GM19023 (cell line): ENCODE results near the gene CRYGS.
"Not testable (repeated sequence)": the region's sequence is repeated elsewhere in the genome, so short reads cannot be mapped to it uniquely, and the experiment has no call there.

ENCODE experiments used
- ATAC-seq: cut with Tn5 transposase; IDR thresholded peaks from one replicate; pipeline ENCODE4 v1.9.1; 2021; ENCODE audit warnings: mild to moderate bottlenecking, moderate library complexity; ENCODE audit not compliant: unreplicated experiment

CRYGS gene

DNA sequence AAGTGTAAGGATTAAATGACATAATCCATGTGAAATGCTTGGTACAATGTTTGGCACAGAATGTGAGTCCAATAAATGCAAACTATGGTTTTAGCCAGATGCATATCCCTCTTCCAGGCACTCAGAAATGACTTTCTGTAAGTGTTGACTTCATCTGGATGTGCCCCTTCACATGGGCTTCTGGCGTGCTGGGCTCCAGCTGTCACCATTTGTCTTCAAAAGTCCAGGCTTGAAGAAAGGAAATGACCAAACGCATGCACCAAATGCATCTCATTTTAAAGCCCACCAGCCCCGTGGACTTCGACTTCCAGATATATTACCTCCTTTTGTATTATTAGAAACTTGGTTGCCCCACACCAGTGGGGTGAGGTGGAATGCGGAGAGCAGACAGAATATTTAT is 23.7 kb downstream of the CRYGS start:
- no peak for ATAC-seq

DNA sequence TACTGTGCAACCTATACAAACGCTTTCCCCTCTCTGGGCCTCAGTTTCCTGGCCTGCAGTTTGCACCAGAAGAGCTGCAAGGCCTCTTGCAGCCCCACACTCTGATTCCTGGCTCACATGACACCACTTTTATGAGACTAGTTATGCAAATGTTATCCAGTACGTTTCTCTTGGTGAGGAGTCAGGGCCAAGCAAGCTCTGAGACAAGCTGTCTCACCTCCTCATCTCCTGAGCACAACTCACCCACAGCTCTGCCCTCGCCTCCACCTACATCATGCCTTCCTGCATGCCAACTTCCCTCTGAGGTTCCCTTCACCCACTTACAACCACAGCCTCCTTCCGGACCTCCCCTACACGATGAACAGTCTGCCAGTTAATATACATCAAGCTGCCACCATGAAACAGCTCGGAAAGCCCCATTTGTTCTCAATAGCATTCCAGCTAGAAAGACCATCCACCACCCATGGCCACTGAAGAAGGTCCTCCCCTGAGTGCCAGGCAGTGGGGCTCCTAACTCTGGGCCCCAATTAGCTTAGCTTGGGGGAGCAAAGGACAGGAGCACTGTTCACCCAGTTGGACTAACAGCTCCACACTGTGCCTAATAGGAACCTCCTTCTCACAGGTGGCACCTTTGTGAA is 25.0 kb downstream of the CRYGS start:
- ATAC-seq, result no peak

- ATAC-seq, result no peak
Measured at GRCh38 chr3:186517218-186517617, 27.0 kb downstream of the CRYGS start.

DNA sequence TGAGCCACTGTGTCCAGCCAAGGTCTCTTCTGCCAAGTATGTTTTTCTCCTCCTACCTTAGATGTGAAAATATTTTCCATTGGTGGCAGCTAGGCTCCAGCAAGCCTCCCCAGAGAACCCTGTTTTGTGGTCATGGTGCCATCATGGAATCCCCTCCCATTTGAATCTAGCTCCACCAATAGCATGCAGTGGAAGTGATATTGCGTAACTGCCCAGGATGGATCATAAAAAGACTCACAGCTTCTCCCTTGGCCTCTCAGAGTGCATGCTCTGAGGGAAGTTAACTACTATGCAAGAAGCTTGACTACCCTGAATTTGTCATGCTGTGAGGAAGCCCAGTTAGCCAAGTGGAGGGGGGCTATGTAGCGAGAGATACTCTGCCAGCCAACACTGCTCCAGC is 27.5 kb downstream of the CRYGS start:
- no peak for ATAC-seq

DNA sequence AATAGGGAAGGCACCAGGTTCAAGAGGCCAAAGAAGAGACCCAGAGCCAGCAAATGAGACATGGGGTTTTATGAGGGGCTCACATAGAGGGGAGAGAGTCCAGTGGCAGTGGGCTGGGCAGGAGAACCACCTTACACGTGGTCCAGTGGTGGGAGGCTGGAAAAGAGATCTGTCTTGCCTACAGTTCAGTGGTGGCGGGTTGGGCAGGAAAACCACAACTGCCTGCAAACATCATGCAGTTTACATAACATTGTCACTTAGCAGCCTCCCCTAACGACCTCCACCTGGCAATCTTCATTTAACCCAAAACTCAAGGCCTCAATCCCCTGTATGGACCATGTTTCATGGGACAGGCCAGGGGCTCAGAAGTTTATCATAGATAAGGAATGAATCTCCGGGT is 29.1 kb downstream of the CRYGS start:
- ATAC-seq, result no peak

GRCh38 chr3:186514296-186515002 is 29.7 kb downstream of the CRYGS start:
- no peak for ATAC-seq

DNA sequence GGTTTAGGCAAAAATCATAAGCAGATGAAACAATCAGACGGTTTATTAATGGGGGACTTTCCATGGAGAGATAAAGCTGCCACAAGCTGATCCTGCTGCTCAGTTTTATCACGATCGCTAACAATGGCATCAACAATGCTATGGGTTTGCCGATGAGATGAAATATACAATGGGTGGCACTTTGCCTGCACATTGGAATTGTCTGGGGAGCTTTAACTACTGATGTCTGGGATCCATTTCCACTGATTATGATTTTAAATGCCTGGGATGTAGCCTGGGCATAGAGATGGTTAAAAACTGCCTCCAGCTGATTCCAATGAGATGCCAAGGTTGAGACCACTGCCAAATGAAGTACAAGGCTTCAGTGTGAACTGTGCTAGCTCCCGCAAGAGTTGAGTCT is 30.8 kb downstream of the CRYGS start:
- no peak for ATAC-seq

DNA sequence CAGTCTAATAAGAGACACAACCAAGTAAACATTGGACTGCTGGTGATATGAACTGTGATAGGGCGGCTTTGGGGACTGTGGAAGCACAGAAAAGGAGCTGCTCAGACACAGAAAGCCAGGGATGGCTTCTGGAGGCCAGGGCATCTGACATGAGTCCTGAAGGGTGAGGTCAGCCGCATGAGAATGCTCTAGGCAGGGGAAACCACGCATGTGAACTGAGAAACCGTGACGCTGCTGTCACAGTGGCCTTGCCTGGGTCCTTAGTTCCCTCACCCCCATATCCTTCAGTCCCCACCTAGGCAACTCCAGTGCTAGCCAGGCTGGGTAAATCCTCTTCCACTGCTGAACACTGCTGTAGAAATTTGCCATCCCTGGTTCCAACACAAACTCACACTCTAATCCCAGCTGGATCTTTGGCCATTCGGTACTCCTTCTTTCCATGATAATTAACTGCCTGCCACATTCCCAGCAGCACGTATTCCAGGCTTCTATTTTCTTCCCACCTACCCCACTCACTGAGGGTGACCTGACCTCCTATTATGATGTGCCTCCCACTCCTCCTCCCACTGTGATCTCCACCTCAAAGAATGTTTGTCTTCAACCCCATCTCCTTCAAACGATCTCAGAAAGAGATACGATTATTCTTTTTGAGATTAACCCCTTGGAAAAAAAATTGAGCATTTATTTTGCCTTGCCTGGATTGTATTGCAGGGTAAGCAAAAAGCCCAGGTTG is 31.4 kb downstream of the CRYGS start:
- ATAC-seq, result no peak

- ATAC-seq, result no peak
Measured at GRCh38 chr3:186511702-186512101, 32.5 kb downstream of the CRYGS start.

DNA sequence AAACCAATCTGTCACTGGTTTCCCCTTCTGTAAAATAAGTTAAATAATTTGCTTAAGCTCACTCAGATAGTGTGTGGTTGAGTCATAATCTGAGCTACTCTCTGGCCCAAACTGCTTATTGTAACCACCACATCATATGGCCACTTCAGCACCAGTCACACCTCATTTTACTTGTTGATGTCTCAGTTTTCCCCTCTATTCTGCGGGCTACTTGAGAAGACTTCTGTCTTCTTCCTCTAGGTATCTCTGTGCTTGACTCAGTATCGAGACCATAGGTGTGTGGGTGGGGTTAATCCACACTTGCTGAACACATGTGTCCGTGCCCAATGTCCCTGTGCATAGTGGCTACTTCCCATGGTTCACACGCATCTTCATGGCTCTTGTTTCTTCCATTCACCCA is 32.9 kb downstream of the CRYGS start:
- ATAC-seq, result peak; percentile 83

GRCh38 chr3:186510374-186511079 is 33.7 kb downstream of the CRYGS start:
- no peak for ATAC-seq

DNA sequence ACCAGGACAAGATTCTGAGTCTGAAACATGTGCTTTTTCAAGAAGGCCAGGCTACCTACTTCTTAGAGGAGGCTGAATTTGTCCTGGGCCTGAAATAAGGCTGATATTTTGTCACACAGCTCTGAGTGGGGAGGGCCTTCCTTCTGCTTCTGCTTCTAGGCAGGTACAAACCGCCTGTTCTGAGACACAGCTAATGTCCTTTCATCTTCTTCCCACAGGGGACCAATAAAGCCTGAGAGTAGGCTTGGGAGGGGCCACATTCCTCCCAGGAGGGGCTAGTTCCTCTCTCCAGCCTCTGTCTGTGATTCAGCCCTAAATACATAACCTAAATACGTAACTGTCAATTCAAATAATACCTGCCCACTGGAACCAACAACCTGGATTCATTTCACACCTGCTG is 34.8 kb downstream of the CRYGS start:
- no peak for ATAC-seq

- no peak for ATAC-seq
Measured at GRCh38 chr3:186506857-186507256, 37.3 kb downstream of the CRYGS start.

DNA sequence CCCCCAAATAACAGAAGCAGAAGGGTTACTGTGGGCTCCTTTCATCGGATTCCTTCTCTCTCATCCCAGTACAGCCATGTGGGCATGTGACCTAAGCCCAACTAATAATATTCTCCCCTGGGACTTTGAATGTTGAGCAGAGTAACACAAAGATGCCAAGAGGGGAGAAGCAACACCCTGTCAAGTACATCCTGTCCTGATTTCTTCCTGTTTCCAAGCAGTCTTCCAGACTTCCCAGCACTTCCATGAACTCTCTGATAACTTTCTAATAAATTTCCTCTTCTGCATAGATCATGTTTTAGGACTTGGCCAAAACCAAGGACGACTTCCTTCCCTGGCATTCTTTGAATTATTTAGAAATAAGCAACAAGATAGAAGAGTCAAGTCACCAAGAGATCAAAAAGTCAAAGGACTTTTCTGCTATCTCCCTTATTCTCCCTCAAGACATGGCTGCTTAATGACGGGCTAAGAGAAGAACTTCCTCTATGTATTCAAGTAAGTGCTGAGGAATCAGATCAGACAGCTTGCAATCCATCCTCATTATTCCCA is 37.9 kb downstream of the CRYGS start:
- ATAC-seq, result no peak

DNA sequence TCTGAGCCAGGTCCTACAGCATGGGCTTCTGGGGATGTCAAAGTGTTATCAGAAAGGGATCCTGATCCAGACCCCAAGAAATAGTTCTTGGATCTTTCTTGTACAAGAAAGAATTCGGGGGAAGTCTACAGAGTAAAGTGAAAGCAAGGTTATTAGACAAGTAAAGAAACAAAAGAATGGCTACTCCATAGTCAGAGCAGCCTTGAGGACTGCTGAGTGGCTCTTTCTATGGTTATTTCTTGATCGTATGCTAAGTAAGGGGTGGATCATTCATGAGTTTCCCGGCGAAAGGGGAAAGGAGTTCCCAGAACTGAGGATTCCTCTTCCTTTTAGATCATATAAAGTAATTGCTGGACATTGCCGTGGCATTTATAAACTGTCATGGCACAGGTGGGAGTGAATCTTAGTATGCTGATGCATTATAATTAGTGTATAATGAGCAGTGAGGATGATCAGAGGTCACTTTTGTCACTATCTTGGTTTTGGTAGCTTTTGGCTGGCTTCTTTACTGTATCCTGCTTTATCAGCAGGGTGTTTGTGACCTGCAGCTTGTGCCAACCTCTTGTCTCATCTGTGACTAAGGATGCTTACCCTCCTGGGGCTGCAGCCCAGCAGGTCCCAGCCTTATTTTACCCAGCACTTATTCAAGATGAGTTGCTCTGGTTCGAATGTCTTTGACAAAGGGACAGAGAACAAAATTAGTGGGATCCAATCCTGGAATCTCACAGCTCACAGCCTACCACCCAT is 41.0 kb downstream of the CRYGS start:
- ATAC-seq, result no peak

DNA sequence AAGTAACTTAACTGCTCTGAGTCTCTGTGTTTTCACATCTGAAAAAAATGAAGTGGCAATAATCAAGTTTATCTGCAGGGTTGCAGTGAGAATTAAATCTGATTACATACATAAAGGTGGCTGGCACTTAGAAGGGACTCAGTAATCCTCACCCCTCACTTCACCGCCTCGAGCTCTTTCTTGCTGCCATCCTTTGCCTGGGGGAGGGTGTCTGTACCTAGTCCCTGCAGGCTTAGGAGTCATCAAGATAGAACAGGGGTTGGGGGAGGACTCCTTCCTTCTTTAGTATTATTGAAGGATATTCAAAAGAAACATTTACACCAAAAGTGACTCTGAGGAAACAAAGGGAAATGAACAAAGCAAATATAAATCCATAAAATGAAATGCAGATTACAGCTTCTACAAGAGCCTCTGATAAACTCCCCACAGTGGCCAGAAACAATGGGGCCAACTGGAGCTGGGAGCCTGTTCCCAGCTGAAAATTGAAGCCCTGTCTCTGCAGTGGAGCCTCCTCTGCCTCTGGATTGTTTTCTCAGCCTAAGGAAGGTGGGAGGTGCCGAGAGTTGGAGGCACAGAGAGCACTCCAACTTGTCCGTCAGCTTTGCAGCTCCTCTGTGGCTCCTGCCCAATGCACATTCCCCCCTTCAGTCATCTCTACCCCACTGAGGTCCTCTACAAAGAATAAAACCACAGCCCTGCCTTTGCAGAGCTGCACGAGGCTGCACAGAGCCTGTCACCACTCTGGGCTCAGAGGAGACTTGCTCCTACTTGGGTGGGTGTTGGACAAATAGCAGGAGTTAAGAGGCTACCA is 41.8 kb downstream of the CRYGS start:
- no peak for ATAC-seq

DNA sequence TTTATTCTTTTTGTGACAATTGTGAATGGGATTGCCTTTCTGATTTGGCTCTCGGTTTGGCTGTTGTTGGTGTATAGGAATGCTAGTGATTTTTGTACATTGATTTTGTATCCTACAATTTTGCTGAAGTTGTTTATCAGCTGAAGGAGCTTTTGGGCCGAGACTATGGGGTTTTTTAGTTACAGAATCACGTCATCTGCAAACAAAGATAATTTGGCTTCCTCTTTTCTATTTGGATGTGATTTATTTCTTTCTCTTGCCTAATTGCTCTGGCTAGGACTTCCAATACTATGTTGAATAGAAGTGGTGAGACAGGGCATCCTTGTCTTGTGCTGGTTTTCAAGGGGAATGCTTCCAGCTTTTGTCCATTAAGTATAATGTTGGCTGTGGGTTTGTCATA is 44.2 kb downstream of the CRYGS start:
- not testable (repeated sequence) for ATAC-seq

DNA sequence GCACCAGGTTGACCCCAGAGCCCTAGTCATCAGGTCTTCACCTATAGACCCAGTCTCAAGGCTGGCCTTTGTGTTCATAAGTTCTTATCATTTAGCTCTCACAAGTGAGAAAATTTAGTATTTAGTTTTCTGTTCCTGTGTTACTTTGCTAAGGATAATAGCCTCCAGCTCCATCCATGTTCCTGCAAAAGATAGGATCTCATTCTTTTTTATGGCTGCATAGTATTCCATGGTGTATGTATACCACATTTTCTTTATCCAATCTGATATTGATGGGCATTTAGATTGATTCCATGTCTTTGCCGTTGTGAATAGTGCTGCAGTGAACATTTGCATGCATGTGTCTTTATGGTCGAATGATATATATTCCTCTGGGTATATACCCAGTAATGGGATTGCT is 46.2 kb downstream of the CRYGS start:
- ATAC-seq, result not testable (repeated sequence)

GRCh38 chr3:186497608-186498007 is 46.6 kb downstream of the CRYGS start:
- ATAC-seq, result no peak

DNA sequence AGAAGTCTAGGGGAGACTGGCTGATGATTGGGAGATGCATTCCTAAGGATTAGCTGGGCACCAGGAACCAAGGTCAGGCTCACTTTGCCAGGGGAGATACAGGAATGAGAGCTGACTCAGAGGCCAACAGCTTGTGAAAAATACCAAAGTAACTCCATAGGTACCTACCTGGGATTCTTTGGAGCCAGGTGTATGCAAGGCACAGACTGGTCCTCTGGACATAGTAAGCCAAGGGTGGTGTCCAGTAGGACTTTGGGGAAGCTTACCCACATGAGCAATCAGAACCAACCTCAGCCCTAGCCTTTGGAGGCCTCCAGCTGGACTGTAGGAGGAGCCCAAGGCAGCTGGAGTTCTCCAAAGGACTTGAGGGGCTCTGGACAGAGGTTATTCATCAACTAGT is 47.5 kb downstream of the CRYGS start:
- no peak for ATAC-seq
